Prostate gland (tissue), 2 donors: ENCODE results near the gene SLCO4A1.

Experiments
- POLR2A ChIP-seq: fragments of 450-650 bp; IDR thresholded peaks from one replicate; pipeline ENCODE4 v1.6.1; 2016; ENCODE audit warnings: antibody characterized with exemption, mild to moderate bottlenecking
- TF ChIP-seq, protein P1 (sequence below), 4 experiments: fragments of 200-600 bp in 2 of 4; fragments of 450-650 bp in 2 of 4; sonication (generic) in 2 of 4; IDR thresholded peaks; 1 replicate in 3 of 4; 2 replicates in 1 of 4; pipeline ENCODE4 v1.5.1; 2016 to 2019; ENCODE audit warnings: antibody characterized with exemption in 4 of 4, mild to moderate bottlenecking in 2 of 4, moderate library complexity in 2 of 4

DNA sequence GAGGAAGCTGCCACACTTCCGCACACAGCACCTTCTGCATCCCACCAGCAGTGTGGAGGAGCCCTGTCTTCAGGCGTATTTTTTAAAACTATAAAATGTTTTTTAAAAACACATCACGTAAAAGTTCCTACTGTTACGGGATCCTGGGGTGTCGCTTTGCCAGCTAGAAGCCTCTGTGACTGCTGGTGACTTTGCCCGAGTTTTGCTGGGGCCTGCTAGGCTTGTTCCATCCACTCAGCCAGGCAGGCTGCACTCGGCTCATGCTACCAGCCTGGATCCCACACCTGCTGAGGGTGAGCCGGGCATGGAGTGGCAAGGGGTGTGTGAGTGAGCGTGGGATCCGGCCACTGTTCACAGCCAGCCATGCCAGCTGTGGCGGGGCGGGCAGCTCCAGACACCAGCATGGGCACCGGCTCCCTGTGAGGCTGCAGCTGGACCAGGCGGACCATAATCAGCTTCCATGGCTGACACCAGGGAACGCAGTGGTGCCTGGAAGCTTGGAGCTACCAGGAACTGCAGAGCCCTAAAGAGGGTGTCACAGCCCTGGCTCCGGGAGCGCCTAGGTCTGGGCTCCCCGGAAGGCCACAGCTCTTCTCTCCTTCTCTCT is 12.3 kb upstream of the SLCO4A1 start:
- TF ChIP-seq, protein P1, sequence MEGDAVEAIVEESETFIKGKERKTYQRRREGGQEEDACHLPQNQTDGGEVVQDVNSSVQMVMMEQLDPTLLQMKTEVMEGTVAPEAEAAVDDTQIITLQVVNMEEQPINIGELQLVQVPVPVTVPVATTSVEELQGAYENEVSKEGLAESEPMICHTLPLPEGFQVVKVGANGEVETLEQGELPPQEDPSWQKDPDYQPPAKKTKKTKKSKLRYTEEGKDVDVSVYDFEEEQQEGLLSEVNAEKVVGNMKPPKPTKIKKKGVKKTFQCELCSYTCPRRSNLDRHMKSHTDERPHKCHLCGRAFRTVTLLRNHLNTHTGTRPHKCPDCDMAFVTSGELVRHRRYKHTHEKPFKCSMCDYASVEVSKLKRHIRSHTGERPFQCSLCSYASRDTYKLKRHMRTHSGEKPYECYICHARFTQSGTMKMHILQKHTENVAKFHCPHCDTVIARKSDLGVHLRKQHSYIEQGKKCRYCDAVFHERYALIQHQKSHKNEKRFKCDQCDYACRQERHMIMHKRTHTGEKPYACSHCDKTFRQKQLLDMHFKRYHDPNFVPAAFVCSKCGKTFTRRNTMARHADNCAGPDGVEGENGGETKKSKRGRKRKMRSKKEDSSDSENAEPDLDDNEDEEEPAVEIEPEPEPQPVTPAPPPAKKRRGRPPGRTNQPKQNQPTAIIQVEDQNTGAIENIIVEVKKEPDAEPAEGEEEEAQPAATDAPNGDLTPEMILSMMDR (IDR thresholded peaks at IDR 0.05) = no peak
- no peak for TF ChIP-seq POLR2A
